GM12874 (cell line): ENCODE measurements around the gene WBP2.
A peak's percentile ranks its signal among the peaks of the same experiment; 100 is the strongest.

Source experiments
- TF ChIP-seq, protein P1 (sequence below): IDR thresholded peaks from 2 replicates; pipeline ENCODE4 v1.5.1; 2011; ENCODE audit warnings: low read depth, mild to moderate bottlenecking, control low read depth, low read length, moderate library complexity; ENCODE audit not compliant: insufficient read depth

WBP2 gene

DNA sequence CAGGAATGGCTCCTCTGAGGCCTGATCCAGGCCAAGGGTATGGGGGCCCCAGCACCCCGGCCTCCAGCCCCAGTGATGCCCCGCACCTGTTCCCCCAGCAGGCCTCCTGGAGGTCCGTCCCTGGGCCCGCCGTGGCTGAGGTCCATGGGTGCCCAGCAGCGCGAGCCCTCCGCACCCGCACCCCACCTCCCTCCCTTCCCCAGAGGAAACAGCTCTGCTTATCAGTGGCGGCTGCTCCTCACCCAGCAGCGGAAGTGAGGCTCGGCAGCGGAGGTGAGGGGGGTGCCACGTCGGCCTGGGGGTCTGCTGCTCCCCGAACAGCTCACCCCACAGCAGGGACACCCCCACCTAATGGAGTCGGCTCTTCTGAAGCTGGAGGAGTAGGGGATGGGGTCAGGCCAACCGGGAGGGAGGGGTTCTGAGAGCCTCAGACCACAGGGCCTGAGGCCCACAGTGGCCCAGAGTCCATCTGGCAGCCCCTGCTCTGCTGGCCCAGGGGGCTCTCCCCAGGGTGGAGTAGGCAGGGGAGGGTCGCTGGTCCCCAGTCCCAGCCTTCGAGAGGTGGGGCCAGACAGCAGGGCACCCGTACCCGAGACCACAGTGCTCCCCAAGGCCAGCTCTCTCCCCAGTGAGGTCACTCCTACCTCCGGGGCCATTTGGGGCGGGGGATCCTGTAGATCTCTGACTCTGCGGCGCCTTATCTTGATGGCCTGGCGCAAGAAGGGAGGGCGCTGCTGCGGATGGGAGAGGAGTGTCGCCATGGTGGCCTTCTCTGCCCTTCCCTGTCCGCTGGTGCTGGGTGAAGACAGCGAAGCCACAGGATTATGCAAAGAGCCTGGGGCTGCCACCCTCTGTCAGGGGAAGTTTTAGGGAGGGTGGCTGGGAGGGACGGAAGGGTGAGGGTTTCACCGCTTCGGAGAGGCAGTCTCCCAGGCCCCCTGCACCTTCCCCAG lies 11.3 kb downstream of the WBP2 start, which contains the start of gene UNC13D:
Gene UNC13D (minus strand): TSS at position 828 of the 953 bp plus-strand sequence. CDS start 67 bp downstream, at position 761.
- TF ChIP-seq, protein P1, sequence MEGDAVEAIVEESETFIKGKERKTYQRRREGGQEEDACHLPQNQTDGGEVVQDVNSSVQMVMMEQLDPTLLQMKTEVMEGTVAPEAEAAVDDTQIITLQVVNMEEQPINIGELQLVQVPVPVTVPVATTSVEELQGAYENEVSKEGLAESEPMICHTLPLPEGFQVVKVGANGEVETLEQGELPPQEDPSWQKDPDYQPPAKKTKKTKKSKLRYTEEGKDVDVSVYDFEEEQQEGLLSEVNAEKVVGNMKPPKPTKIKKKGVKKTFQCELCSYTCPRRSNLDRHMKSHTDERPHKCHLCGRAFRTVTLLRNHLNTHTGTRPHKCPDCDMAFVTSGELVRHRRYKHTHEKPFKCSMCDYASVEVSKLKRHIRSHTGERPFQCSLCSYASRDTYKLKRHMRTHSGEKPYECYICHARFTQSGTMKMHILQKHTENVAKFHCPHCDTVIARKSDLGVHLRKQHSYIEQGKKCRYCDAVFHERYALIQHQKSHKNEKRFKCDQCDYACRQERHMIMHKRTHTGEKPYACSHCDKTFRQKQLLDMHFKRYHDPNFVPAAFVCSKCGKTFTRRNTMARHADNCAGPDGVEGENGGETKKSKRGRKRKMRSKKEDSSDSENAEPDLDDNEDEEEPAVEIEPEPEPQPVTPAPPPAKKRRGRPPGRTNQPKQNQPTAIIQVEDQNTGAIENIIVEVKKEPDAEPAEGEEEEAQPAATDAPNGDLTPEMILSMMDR, result no peak

- TF ChIP-seq, protein P1, result peak; percentile 34; the same call in 1 of the 2 replicates
Observed at GRCh38 chr17:75842963-75843576, 12.1 kb downstream of the WBP2 start.

- TF ChIP-seq, protein P1, result no peak
Observed at GRCh38 chr17:75842411-75842810, 12.7 kb downstream of the WBP2 start.

- TF ChIP-seq, protein P1, result no peak
Observed at GRCh38 chr17:75840799-75841164, 14.4 kb downstream of the WBP2 start.

GRCh38 chr17:75839942-75840798 lies 15.0 kb downstream of the WBP2 start:
- TF ChIP-seq, protein P1, result no peak

- TF ChIP-seq, protein P1, result no peak
Observed at GRCh38 chr17:75838410-75838809, 16.7 kb downstream of the WBP2 start.
